Regular cardiac myocyte (primary cell): ENCODE results near the gene FBN1. TPM values are rescaled to one million over a fixed set of nuclear protein-coding genes. Genes with fewer than 3 reads are reported as not detected.

Source experiments
- total RNA-seq: library from RNA; depleted of rRNA; stranded (reverse); fragments of >200 nt; gene quantifications from 2 replicates; pipeline ENCODE4 v1.2.3, GENCODE V29; 2014

The FBN1 gene
- 823 and 1,944 TPM in 2 replicates for total RNA-seq

GRCh38 chr15:48645558-48646330 is at the start of gene FBN1:
TSS of gene FBN1 (minus strand) at chr15:48645709. CDS start at chr15:48644769, 940 bp downstream.

Other genes starting within 250 kb of the FBN1 start
- gene CEP152, start 165.4 kb upstream of the FBN1 start, total RNA-seq, result 9.6 and 11.3 TPM in 2 replicates
- 373 TPM in 2 replicates for gene EID1, start 232.4 kb upstream of the FBN1 start, total RNA-seq